NCI-H2227 (cell line): Measurements from ENCODE around the gene MAG.

Source experiments
- DNase-seq: peaks from one replicate; lab custom pipeline; 2025; ENCODE audit not compliant: unreplicated experiment; lab: John Stamatoyannopoulos, UW

MAG gene

DNA sequence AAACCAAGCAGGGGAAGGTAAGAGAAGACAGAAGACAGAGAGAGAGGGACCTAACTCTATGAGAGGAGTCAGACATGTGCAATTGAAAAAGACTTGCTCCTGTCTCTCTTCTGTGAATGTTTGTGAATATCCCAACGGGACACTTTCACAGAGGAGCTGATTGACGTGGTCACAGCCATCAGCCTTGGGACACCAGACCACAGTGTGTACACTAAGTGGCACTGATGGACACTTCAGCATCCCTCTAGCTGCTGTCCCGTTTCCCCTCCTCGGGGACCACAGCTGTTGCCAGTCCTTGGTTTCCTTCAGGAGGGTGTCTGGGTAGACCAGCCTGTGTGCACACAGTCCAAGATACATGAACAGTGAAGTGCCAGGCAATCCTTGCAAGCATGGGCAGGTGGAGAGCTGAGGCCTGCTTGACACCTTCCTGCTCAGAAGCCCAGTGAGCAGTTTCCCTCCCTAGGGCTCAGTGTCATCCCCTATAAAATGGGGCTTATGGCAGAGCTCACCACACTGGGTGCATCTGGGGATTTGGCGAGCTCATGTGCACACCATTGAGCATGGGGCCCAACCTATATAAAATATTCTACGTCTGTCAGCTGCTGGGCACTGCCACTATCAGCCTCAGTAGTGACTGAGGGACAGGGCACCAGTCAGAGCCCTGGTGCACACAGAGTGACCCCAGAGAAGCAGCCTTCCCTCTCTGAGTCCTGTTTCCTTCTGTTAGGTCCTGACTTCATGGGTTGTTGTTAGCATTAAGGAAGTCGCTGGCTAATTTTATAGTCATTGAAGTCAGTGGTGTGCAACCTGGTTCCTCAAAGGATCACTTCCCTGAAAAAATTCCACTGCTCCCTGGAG lies 27.5 kb upstream of the MAG start:
- DNase-seq: no peak

DNA sequence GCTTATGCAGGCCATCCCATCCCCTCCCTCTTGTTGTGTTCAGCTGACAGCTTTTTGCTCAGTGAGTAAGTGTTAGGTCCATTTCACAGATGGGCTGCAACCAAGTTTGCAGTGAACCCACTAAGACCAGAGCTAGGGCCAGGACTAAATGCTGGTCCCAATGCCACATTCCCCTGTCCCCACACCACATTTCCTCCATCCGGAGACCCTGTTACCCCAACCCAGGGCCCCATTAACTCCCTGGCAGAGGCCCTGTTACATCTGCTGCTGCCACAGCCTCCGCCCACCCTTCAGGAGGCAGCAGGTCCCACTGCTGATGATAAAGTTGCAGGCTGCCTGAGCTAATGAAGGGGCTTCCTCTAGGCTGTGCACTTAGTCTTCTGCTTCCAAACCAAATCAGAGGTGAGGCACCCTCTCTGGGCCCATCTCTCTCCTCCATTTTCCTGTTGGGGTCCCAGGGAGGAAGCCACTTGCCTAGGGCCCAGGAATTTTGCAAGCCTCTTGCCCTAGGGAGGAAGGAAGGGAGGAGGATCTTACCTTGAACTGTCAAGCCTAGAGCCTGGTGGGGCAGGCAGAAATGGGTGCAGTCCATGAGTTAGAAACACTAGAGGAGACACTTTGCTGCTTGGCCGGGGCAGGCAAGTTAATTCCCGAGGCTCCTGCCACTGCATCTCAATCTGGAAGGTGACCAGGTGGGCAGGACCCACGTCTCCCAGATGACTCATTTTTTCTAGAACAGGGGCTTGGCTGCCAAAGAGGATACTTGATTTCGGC lies 26.6 kb upstream of the MAG start:
- no peak for DNase-seq

DNA sequence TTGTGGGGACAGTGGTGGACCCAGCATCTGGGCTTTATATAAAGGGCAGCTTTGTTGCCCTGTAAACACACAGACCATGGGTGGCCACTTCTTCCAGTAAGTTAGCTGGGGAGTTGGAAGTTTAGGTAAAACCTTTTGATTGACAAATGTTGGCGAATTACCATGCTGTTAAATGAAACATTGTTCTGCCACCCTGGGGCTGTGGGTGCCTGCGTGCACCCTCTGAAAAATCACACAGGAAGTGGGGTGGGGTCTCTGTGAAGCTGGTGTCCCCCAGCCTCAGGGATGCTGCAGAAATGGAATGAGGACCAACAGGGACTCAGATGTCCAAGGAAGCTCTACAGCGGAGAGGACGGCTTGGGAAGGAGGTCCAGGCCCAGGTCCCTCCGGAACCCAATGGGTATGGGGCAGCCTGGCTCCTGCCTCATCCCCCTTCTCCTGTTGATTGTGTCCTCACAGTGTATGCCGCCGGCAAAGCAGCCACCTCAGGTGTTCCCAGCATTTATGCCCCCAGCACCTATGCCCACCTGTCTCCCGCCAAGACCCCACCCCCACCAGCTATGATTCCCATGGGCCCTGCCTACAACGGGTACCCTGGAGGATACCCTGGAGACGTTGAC lies 26.0 kb upstream of the MAG start:
- DNase-seq: no peak

DNA sequence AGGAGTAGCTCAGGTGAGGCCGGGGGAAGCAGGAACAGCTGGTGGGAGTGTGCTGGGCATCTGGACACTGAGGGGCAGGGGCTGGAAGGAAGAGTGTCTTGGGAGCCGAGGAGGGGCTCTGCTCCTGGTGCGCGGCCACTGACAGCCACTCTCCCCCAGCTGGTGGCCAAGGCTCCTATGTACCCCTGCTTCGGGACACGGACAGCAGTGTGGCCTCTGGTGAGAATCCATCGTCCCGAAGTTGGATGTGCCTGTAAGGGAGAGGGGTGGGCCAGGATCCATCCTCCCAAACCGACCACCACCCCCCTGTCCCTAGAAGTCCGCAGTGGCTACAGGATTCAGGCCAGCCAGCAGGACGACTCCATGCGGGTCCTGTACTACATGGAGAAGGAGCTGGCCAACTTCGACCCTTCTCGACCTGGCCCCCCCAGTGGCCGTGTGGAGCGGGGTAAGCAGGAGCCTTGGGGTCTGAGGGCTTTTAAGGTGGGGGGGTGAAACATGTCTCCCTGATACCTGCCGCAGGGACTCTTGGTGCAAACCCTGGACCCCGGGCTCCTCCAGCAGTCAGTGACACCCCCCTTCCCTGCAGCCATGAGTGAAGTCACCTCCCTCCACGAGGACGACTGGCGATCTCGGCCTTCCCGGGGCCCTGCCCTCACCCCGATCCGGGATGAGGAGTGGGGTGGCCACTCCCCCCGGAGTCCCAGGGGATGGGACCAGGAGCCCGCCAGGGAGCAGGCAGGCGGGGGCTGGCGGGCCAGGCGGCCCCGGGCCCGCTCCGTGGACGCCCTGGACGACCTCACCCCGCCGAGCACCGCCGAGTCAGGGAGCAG lies 25.2 kb upstream of the MAG start:
- DNase-seq: peak; percentile 85

DNA sequence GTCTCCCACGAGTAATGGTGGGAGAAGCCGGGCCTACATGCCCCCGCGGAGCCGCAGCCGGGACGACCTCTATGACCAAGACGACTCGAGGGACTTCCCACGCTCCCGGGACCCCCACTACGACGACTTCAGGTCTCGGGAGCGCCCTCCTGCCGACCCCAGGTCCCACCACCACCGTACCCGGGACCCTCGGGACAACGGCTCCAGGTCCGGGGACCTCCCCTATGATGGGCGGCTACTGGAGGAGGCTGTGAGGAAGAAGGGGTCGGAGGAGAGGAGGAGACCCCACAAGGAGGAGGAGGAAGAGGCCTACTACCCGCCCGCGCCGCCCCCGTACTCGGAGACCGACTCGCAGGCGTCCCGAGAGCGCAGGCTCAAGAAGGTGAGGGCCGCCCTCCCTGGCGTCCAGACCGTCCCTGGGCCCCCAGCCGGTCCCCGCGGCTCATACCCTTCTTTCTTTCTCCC lies 24.6 kb upstream of the MAG start:
- peak; percentile 86 for DNase-seq

DNA sequence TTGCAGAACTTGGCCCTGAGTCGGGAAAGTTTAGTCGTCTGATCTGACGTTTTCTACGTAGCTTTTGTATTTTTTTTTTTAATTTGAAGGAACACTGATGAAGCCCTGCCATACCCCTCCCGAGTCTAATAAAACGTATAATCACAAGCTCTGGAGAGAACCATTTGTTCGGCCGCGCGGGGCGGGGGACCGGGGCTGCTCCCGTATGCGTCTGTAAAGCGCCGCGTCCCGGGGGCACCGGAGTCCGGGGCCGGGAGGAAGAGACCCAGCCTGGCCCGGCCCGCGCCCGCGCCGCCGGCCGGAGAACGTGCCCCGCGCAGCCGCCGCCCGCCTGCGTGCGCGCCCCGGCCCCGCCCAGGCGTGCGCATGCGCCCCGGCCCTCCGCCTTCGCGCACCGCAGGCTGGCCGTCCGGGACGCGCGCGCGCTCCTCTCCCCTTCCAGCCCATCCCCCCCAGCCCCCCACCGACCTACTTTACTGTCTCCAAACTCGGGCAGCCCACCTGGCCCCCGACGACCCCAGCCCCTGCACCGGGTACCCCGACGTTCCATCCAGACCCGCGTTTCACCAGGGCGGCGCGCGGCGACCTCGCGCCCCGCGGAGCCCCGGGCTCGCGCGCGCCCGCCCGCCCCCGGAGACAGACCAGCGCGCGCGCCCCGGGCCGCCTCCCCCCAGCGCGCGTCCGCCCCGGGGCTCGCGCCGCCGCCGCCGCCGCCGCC lies 24.0 kb upstream of the MAG start:
- DNase-seq: peak; percentile 98

DNA sequence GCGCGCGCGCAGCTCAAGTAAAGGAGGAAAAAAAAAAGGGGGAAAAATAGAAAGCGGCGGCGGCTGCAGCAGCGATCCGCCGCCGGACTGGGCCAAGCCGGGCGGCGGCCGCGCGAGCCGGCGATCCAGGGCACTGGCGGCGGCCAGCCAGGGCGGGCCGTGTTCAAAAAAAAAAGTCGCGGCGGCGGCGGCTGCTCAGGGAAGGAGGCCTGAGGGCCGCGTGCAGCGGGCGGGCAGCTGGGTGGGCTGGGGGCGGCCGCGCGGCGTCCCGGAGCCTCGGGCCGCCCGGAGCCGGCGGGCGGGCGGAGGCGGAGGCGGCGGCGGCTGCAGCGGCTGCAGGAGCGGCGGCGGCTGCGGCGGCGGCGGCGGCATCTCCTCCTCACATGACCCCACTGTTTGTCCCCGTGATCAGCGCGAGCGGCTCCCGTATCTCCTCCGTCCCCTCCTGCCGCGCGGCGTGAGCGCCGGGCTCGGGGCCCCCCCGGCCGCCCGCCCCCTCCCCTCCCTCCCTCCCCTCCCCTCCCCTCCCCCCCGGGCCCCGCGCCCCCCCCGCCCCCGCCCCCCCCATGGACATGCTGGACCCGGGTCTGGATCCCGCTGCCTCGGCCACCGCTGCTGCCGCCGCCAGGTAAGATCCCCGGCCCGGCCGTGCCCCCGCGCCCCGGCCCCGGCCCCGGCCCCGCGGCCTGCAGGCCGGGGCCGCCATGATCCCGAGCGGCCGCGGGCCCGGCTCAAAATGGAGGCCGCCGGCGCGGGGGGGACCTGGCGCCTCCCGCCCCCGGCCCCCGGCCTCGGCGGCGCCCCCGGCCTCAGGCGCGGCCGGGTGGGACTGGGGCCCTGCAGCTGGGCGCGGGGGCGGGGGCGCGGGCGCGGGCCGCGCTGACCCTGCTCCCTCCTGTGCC lies 23.2 kb upstream of the MAG start, which contains the start of gene USF2:
Gene USF2, plus strand, starts transcription at position 427 of the 902 bp plus-strand sequence. Its CDS starts 140 bp downstream, at position 567.
- peak; percentile 99 for DNase-seq

DNA sequence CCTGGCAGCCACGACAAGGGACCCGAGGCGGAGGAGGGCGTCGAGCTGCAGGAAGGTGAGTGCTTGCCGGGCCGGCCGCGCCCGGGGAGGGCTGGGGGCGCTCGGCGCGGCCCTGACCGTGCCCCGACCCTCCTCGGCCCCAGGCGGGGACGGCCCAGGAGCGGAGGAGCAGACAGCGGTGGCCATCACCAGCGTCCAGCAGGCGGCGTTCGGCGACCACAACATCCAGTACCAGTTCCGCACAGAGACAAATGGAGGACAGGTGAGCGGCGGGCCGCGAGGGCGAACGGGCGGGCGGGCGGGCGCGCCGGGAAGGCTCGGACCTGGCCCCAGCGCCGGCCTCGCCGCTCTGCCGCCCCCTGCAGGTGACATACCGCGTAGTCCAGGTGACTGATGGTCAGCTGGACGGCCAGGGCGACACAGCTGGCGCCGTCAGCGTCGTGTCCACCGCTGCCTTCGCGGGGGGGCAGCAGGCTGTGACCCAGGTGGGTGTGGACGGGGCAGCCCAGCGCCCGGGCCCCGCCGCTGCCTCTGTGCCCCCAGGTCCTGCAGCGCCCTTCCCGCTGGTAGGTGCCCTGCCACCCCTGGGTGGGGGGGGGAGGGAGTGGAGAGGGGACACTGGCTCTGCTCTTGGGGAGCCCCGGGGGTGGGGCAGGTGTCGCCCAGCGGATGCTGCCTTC lies 22.4 kb upstream of the MAG start:
- DNase-seq: peak; percentile 98

DNA sequence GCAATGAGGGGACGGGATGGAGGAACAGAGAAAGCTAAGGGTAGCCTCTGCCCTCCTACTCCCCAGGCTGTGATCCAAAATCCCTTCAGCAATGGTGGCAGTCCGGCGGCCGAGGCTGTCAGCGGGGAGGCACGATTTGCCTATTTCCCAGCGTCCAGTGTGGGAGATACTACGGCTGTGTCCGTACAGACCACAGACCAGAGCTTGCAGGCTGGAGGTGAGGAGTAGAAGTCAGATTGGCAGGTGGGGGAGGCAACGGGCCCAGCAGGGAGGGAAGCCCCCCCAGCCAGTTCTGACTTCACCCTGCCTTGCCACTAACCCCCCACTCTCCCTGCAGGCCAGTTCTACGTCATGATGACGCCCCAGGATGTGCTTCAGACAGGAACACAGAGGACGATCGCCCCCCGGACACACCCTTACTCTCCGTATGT lies 21.6 kb upstream of the MAG start:
- no peak for DNase-seq

DNA sequence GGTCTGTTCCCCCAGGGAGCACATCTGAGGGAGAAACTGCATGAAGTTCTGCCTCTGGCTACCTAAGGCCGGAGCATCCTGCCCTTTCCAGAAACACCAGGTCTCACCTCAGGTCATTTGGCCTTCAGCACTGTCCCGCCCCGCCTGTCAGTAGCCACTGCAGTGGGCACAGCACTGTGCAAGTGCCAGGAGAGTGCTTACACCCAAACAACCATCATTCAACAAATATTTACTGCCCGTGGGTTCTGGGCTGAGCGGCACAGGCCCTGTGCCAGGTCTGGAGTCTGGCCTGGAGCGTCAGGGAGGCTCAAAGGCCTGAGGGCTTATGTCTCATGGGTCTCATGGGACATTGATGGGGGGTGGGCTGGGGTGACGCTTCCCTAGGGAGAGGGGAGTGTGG lies 20.4 kb upstream of the MAG start:
- no peak for DNase-seq

DNA sequence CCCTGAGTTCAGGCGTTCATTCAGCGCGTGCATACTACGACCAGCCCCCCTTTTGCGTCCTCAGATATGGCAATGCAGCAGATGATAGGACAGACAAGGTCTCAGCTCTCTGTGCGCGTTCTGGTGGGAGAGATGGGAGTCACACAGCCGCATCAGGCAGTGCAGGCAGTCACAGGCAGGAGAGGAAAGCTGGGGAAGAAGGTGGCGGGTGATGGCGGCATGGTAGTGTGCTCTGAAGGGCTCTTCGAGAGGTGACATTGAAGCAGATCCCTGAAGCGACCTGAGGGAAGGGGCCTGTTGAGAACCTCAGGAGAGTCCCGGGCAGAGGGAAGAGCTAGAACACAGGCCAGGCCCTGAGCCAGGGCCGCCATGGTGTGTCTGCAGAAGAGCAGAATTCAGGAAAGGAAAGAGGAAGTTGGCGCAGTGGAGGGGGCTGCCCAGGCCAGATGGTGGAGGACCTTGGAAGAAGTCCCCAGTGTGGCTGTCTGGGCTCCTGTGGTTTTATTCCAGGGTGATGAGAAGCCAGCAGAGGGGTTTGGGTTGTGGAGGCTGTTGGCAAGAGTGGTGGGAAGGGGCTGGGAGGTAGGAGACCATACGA lies 19.7 kb upstream of the MAG start:
- DNase-seq: no peak

DNA sequence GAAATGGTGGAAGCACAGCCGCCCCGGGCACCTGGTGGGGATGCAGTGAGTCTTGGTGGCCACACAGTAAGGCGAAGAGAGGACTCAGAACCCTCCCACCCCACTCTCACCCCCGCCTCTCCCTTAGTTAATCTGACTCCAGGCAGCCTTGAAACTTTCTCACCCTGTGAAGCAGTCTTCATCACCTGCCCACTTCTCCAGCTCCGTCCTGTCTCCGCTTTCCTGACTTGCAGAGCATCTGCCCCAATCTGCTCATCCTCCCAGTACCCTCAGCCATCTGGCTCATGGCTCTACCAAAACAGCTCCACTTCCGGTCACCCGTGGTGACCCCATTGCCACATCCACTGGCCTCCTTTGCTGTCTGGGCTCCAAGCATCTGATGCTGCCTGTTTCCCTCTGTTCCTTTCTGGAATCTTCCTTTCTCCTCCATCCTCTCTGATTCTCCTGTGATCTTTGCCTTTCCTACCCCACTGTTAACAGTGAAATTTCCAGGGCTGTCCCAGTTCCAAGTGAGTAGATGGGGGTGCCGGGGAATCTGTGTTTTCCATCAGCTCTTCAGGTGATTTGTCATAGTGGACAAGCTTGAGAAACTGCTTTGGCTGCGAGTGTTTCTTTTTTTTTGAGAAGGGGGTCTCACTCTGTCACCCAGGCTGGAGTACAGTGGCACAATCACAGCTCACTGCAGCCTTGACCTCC lies 18.9 kb upstream of the MAG start:
- no peak for DNase-seq

DNA sequence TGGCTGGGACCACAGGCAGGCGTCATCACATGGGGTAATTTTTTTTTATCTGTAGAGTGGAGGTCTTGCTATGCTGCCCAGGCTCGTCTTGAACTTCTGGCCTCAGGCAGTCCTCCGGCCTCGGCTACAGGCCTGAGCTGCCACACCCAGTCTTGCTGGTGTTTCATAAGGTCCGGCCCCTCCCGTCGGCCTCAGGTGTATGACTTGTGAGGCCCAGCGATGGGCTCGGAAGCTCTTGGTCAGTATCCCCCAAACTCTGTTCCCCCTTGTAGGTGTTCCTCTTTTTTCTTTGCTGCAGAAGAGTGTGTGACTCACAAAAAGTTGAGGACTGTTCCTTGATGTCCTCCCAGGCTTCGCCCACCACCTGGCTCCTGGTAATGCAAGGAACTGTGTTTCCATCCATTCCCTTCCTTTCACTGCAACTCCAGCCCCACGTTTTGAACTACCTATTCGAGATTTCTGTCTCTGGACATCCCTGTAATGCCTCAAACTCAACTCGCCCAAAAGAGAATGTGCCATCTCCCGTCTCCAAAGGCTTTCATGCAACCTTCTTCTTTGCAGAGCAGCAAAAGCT lies 18.2 kb upstream of the MAG start:
- DNase-seq: no peak

DNA sequence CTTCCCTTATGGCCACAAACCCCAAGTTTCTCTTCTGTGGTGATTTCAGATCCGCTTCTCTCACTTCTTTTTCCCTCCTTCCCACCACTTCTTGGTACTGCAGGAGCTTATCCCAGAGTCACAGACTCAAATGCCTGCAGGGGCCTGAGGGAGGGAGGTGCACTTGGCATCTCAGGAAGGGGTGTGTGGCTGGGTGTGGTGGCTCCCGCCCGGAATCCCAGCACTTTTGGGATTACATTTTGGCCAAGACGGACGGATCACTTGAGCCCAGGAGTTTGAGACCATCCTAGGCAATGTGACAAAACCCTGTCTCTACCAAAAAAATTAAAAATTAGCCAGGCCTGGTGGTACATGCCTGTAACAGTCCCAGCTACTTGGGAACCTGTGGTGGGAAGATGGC lies 17.6 kb upstream of the MAG start:
- DNase-seq: no peak

DNA sequence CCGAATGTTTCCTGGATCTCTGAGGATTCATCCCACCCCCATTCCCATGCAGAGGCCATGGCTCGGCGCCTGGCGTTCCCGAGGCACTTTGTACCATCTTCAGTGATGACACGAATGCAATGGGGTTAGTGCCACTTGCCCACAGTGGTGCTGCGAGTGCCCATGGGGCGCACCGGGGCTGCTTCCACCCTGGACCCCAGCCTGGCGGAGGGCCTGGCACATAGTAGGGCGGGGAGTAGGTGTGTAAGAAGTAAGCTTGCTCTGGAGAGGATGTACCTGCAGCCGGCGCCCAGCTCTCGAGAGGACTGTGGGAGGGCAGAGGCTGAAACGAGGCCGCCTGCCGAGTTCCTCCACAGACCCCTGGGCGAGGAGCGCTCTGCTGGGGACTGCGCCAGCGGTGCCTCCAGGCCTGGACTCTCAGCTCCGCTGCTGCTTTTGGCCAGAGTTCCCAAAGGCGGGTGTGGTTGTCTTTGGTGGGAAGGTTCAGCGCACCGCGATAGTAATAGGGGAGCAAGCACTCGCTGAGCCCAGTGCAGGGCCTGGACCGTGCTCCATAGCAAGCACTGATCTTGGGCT lies 15.2 kb upstream of the MAG start:
- no peak for DNase-seq

DNA sequence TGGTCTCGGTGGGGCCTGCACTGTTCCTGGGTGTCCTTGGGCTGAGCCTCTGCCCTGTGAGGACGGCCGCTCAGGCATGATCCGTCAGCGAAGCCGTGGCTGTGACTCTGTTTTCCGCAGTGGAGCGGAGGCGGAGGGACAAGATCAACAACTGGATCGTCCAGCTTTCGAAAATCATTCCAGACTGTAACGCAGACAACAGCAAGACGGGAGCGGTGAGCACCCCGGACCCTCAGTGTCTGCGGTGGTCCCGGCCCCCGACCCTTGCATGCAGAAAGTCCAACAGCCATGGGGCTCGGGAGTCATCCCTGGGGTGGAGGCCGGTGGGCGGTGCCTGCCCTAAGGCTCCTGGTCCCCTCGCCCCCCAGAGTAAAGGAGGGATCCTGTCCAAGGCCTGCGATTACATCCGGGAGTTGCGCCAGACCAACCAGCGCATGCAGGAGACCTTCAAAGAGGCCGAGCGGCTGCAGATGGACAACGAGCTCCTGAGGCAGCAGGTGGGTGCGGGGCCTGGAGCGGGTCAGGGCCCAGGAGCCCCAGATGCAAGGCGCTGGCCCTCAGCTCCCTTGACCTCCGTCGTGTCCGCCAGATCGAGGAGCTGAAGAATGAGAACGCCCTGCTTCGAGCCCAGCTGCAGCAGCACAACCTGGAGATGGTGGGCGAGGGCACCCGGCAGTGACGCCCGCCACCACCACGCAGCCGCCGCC lies 13.2 kb upstream of the MAG start:
- DNase-seq: no peak
